H1 (cell line): ENCODE data around the gene ALPK3. TPM values are rescaled to one million over a fixed set of nuclear protein-coding genes. Genes with fewer than 3 reads are reported as not detected.

ENCODE experiments used
- CTCF ChIA-PET: fragments of 300-600 bp; sonication (Branson Sonifier 250); formaldehyde crosslinking; loops from one replicate; lab custom pipeline; 2021; ENCODE audit not compliant: partially characterized antibody; lab: Charles Lee
- POLR2A ChIA-PET: fragments of 300-600 bp; sonication (Branson Sonifier 250); formaldehyde crosslinking; loops from one replicate; lab custom pipeline; 2021; ENCODE audit warnings: inconsistent platforms; ENCODE audit not compliant: partially characterized antibody; lab: Charles Lee
- DNase-seq, 2 experiments: peaks; one replicate each; pipeline versions ENCODE4 v3.0.0 to v3.0.0-alpha.2; 2010 to 2022; ENCODE audit warnings: low spot score in 2 of 2, low read depth in 1 of 2, mixed read lengths in 1 of 2
- FAIRE-seq: peaks from 2 replicates; lab custom pipeline; 2011; peaks lifted over from hg19 to GRCh38; lab: Jason Lieb, UNC
- H2AFZ ChIP-seq: 2 replicates; pipeline ENCODE4 v1.8.1; 2012; ENCODE audit warnings: low read length, inconsistent platforms
- H2AK5ac ChIP-seq: 2 replicates; pipeline ENCODE4 v1.6.1; 2013; ENCODE audit warnings: low read depth, low read length
- H2BK120ac ChIP-seq: replicated peaks from 2 replicates; pipeline ENCODE3; 2013; ENCODE audit warnings: low read depth, low read length, inconsistent platforms
- H2BK12ac ChIP-seq: 2 replicates; pipeline ENCODE4 v1.6.1; 2013; ENCODE audit warnings: low read depth, low read length
- H2BK15ac ChIP-seq: 2 replicates; pipeline ENCODE4 v1.6.1; 2013; ENCODE audit warnings: low read length
- H2BK20ac ChIP-seq: 2 replicates; pipeline ENCODE4 v1.6.1; 2013; ENCODE audit warnings: low read length
- H2BK5ac ChIP-seq: 2 replicates; pipeline ENCODE4 v1.6.1; 2013; ENCODE audit warnings: low read depth, low read length
- H3K14ac ChIP-seq: 2 replicates; pipeline ENCODE4 v1.6.1; 2013; ENCODE audit warnings: inconsistent platforms; ENCODE audit not compliant: insufficient read length
- H3K18ac ChIP-seq: 2 replicates; pipeline ENCODE4 v1.6.1; 2013; ENCODE audit warnings: low read length; ENCODE audit errors: extremely low read depth
- H3K23ac ChIP-seq: 2 replicates; pipeline ENCODE4 v1.6.1; 2013; ENCODE audit warnings: inconsistent platforms; ENCODE audit not compliant: insufficient read length
- H3K23me2 ChIP-seq: 2 replicates; pipeline ENCODE4 v1.6.1; 2013; ENCODE audit warnings: low read depth, low read length
- H3K27ac ChIP-seq: 2 replicates; pipeline ENCODE4 v1.6.1; 2011; ENCODE audit warnings: low read depth, low read length, inconsistent platforms
- H3K27me3 ChIP-seq, 4 experiments: replicated peaks in 1 of 4; 1 replicate in 1 of 4; 2 replicates in 3 of 4; pipeline versions ENCODE4 v1.6.1 to v1.8.1; 2011 to 2013; ENCODE audit warnings: low read length in 3 of 4, mild to moderate bottlenecking in 3 of 4, inconsistent platforms in 2 of 4, mixed read lengths in 2 of 4, moderate library complexity in 1 of 4; ENCODE audit not compliant: control insufficient read depth in 3 of 4, insufficient read depth in 3 of 4; ENCODE audit errors: extremely low read depth in 1 of 4
- H3K36me3 ChIP-seq, 4 experiments: 2 replicates each; pipeline versions ENCODE4 v1.6.1 to v1.8.1; 2011 to 2013; ENCODE audit warnings: mild to moderate bottlenecking in 4 of 4, low read length in 3 of 4, moderate library complexity in 2 of 4, control low read depth in 1 of 4, inconsistent platforms in 1 of 4; ENCODE audit not compliant: insufficient read depth in 4 of 4, control insufficient read depth in 2 of 4
- H3K4ac ChIP-seq: replicated peaks from 2 replicates; pipeline ENCODE3; 2013; ENCODE audit warnings: low read length, low read depth, mixed read lengths, inconsistent platforms; ENCODE audit not compliant: insufficient read length
- H3K4me1 ChIP-seq, 4 experiments: replicated peaks in 1 of 4; 1 replicate in 1 of 4; 2 replicates in 3 of 4; pipeline versions ENCODE4 v1.6.1 to v1.8.1; 2011 to 2013; ENCODE audit warnings: low read length in 3 of 4, inconsistent platforms in 2 of 4, mixed read lengths in 1 of 4; ENCODE audit not compliant: insufficient read depth in 4 of 4, control insufficient read depth in 3 of 4
- H3K4me2 ChIP-seq, 2 experiments: 2 replicates each; pipeline versions ENCODE4 v1.6.1 to v1.8.1; 2011 to 2013; ENCODE audit warnings: low read depth in 2 of 2, low read length in 2 of 2, control low read depth in 1 of 2, inconsistent platforms in 1 of 2, mild to moderate bottlenecking in 1 of 2; ENCODE audit not compliant: insufficient read depth in 1 of 2
- H3K4me3 ChIP-seq, 4 experiments: fragments of 200-600, 300-600 bp in 1 of 4; sonication (generic), shearing (Covaris generic), sonication (Bioruptor Twin) in 1 of 4; 2 replicates each; pipeline versions ENCODE4 v1.5.1 to v1.8.1; 2011 to 2016; ENCODE audit warnings: low read length in 4 of 4, low read depth in 3 of 4, control low read depth in 2 of 4, inconsistent platforms in 2 of 4, mild to moderate bottlenecking in 2 of 4, mixed read lengths in 1 of 4, moderate library complexity in 1 of 4; ENCODE audit not compliant: insufficient read depth in 2 of 4; ENCODE audit errors: extremely low read depth in 1 of 4
- H3K56ac ChIP-seq: replicated peaks from 2 replicates; pipeline ENCODE3; 2013; ENCODE audit warnings: low read depth, mild to moderate bottlenecking, mixed read lengths, low read length, inconsistent platforms; ENCODE audit not compliant: insufficient read length
- H3K79me1 ChIP-seq: 2 replicates; pipeline ENCODE4 v1.6.1; 2013; ENCODE audit warnings: low read depth, low read length, control low read depth
- H3K79me2 ChIP-seq, 2 experiments: 2 replicates each; pipeline versions ENCODE4 v1.6.1 to v1.8.1; 2012 to 2013; ENCODE audit warnings: low read length in 2 of 2, mild to moderate bottlenecking in 2 of 2, inconsistent platforms in 1 of 2; ENCODE audit not compliant: insufficient read depth in 2 of 2, control insufficient read depth in 1 of 2
- H3K9ac ChIP-seq, 4 experiments: replicated peaks in 1 of 4; 1 replicate in 1 of 4; 2 replicates in 3 of 4; pipeline versions ENCODE4 v1.6.1 to v1.8.1; 2011 to 2013; ENCODE audit warnings: low read depth in 3 of 4, low read length in 3 of 4, control low read depth in 2 of 4, mild to moderate bottlenecking in 2 of 4, moderate library complexity in 2 of 4, inconsistent platforms in 1 of 4; ENCODE audit errors: extremely low read depth in 1 of 4
- H3K9me3 ChIP-seq, 2 experiments: 2 replicates each; pipeline versions ENCODE4 v1.6.1 to v1.8.1; 2012 to 2013; ENCODE audit warnings: mild to moderate bottlenecking in 2 of 2, moderate library complexity in 2 of 2, control low read depth in 1 of 2, inconsistent platforms in 1 of 2, low read depth in 1 of 2, low read length in 1 of 2, mixed read lengths in 1 of 2; ENCODE audit not compliant: insufficient read depth in 2 of 2
- H4K20me1 ChIP-seq, 2 experiments: replicated peaks in 1 of 2; 2 replicates each; pipeline versions ENCODE3 to v1.8.1; 2011 to 2013; ENCODE audit warnings: inconsistent platforms in 2 of 2, low read length in 2 of 2, mild to moderate bottlenecking in 1 of 2; ENCODE audit not compliant: insufficient read depth in 2 of 2, control insufficient read depth in 1 of 2
- H4K5ac ChIP-seq: 2 replicates; pipeline ENCODE4 v1.6.1; 2013; ENCODE audit warnings: low read length, low read depth, mixed read lengths, inconsistent platforms; ENCODE audit not compliant: insufficient read length
- H4K8ac ChIP-seq: 2 replicates; pipeline ENCODE4 v1.8.0; 2013; ENCODE audit warnings: mild to moderate bottlenecking, moderate library complexity, low read length, inconsistent platforms; ENCODE audit not compliant: insufficient read depth; ENCODE audit errors: extremely low read depth
- H4K91ac ChIP-seq: replicated peaks from 2 replicates; pipeline ENCODE3; 2013; ENCODE audit warnings: low read length, mixed read lengths, inconsistent platforms; ENCODE audit not compliant: insufficient read length
- FOSL1 ChIP-seq: IDR thresholded peaks from 2 replicates; pipeline ENCODE4 v1.6.1; 2011; ENCODE audit warnings: mild to moderate bottlenecking, low read depth, low read length, moderate library complexity; ENCODE audit not compliant: insufficient read depth
- SIX5 ChIP-seq: IDR thresholded peaks from 2 replicates; pipeline ENCODE4 v1.6.1; 2011; ENCODE audit warnings: mild to moderate bottlenecking, low read depth, low read length
- WGBS, 2 experiments: shearing (Covaris generic) in 1 of 2; methylation state at CpG; one replicate each; pipeline versions ENCODE4 v1.1.6 to v1.1.7; 2013 to 2015; ENCODE audit warnings: low lambda C conversion rate in 2 of 2, mixed read lengths in 2 of 2, inconsistent platforms in 1 of 2, low coverage in 1 of 2, missing lambda C conversion rate in 1 of 2; ENCODE audit not compliant: insufficient replicate concordance in 2 of 2, insufficient coverage in 1 of 2, insufficient read length in 1 of 2; ENCODE audit errors: extremely low coverage in 1 of 2, missing lambda C conversion rate in 1 of 2; 5-methylcytosine and 5-hydroxymethylcytosine counted together
- polyA plus RNA-seq, 7 experiments: library from polyadenylated mRNA; depleted of rRNA in 3 of 7; stranded (reverse) in 5 of 7; unstranded in 2 of 7; fragments of >200 nt in 5 of 7; fragments of 200-250 nt in 2 of 7; gene quantifications; 1 replicate in 5 of 7; 2 replicates in 1 of 7; 4 replicates in 1 of 7; pipeline versions ENCODE4 v1.2.1 to v1.2.3, GENCODE V29; 2011 to 2013; ENCODE audit warnings: missing spikeins in 2 of 7, mixed read lengths in 2 of 7
- total RNA-seq: library from RNA; stranded (reverse); fragmentation: NEBNext Ultra II Directional; extraction: Animal tissue kit (Norgen Biotek cat#: 25700); gene quantifications from 2 replicates; pipeline ENCODE4 v1.2.1, GENCODE V29; 2021

The ALPK3 gene
- total and polyA plus RNA-seq, 2 of the 8 experiments (the other 6 are each of a cell fraction or from before 2014, with no cell fraction given) = 4.4 to 19.2 TPM

- Histone ChIP-seq H2AK5ac (no peak overlapping the region), H3K23me2 (no peaks in the 10 kb centered on the region), H3K4me1 (no peaks in the 10 kb centered on the region; a peak in 2 of 7 replicates), H3K9ac (no peak overlapping the region), H4K20me1 (no peaks in the 10 kb centered on the region), H3K27me3 (0 out of 7 replicates have a peak, but pooled peaks cover 0 to 3% (median 0%) of the 10 kb centered on the region in 4 experiments), H2BK20ac (no peak overlapping the region), H3K36me3 (no peaks in the 10 kb centered on the region), H3K4me2 (no peak overlapping the region), H3K18ac (no peak overlapping the region; the same call in 1 of the 2 replicates), H2BK5ac (no peak overlapping the region), H3K27ac (no peak overlapping the region), H4K91ac (no peak overlapping the region), H3K79me2 (no peaks in the 10 kb centered on the region), H2BK12ac (no peak overlapping the region), H2AFZ (peak overlapping the region; percentile 81; the same call in 1 of the 2 replicates), H3K4ac (no peak overlapping the region), H4K8ac (peak overlapping the region; percentile 57; the same call in 1 of the 2 replicates), H3K56ac (no peak overlapping the region), H2BK15ac (no peak overlapping the region), H2BK120ac (no peak overlapping the region), H3K23ac (no peak overlapping the region), H3K79me1 (no peaks in the 10 kb centered on the region), H3K14ac (no peak overlapping the region), H3K4me3 (no peak overlapping the region), H3K9me3 (no peaks in the 10 kb centered on the region), H4K5ac (no peak overlapping the region)
- FAIRE-seq (no peak), DNase-seq (no peak)
- ChIA-PET POLR2A (interaction anchor here (0.8 kb wide), 1 partner anchor 11 kb away, joined by 3 read pairs; no protein-coding TSS in a partner anchor), CTCF (interaction anchor here (0.9 kb wide), 1 partner anchor 15 kb away, joined by 3 read pairs; no protein-coding TSS in a partner anchor)
- WGBS, 2 experiments = 88% methylated on average over 12 of the region's 12 CpGs; no CpG with 5 or more reads in 1 of the 2 experiments
- TF ChIP-seq SIX5 = no peak
- TF ChIP-seq FOSL1 = no peak
These were observed 77.7 kb downstream of the ALPK3 start for GRCh38 chr15:84894736-84895425.
